Measurements from ENCODE around the gene KCNJ9.

KCNJ9 gene

DNA sequence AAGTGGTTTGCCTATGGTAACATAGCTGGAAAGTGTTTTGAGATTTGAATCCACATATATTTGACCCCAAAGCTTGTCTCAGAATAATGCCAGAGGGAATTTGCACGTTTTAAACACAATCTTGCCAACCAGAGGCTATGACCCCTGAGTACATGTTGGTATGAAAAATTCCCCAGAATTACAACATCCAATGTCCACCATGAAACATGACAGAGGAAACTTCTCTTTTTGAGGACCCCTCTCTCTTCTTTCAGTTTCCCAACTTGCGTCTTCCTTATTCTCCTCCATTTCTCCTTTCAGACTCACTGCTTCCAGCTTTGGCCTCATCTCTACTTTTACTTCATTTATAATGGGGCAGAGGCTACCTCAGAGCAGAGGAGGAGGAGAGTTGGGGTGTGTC lies 5.5 kb upstream of the KCNJ9 start:
- H3K9me3 ChIP-seq (ENCODE audit: insufficient read depth, low read length, severe bottlenecking): no peaks in the 10 kb centered on the region
- H4K20me1 ChIP-seq (ENCODE audit: insufficient read depth, low read length): no peaks in the 10 kb centered on the region
- H3K27ac ChIP-seq (ENCODE audit: low read length): no peak overlapping the region
- no peak overlapping the region for H3K4me2 ChIP-seq (ENCODE audit: insufficient read depth, low read length)
- peaks cover 6% of the 10 kb centered on the region for H3K4me1 ChIP-seq (ENCODE audit: insufficient read depth, low read length)
- no peak overlapping the region for H2AFZ ChIP-seq (ENCODE audit: low read depth, low read length)
- no peaks in the 10 kb centered on the region for H3K79me2 ChIP-seq (ENCODE audit: insufficient read depth, low read length)
- peaks cover 21% of the 10 kb centered on the region for H3K27me3 ChIP-seq (ENCODE audit: insufficient read depth, low read length, poor library complexity)
- no peaks in the 10 kb centered on the region for H3K36me3 ChIP-seq (ENCODE audit: insufficient read depth, low read length)
- TF ChIP-seq, protein P1, sequence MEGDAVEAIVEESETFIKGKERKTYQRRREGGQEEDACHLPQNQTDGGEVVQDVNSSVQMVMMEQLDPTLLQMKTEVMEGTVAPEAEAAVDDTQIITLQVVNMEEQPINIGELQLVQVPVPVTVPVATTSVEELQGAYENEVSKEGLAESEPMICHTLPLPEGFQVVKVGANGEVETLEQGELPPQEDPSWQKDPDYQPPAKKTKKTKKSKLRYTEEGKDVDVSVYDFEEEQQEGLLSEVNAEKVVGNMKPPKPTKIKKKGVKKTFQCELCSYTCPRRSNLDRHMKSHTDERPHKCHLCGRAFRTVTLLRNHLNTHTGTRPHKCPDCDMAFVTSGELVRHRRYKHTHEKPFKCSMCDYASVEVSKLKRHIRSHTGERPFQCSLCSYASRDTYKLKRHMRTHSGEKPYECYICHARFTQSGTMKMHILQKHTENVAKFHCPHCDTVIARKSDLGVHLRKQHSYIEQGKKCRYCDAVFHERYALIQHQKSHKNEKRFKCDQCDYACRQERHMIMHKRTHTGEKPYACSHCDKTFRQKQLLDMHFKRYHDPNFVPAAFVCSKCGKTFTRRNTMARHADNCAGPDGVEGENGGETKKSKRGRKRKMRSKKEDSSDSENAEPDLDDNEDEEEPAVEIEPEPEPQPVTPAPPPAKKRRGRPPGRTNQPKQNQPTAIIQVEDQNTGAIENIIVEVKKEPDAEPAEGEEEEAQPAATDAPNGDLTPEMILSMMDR (IDR thresholded peaks at IDR 0.05; ENCODE audit: borderline replicate concordance, extremely low read depth, low read length, poor library complexity, severe bottlenecking): no peak
- TF ChIP-seq EZH2 (IDR thresholded peaks at IDR 0.05; ENCODE audit: borderline replicate concordance, low read depth, low read length, severe bottlenecking): no peak
- H3K4me3 ChIP-seq (ENCODE audit: low read depth in 1 of 2, low read length in 2 of 2): no peak overlapping the region
- DNase-seq (no peak), ATAC-seq (ENCODE audit: insufficient read depth, low read depth) (no peak)
- H3K9ac ChIP-seq (ENCODE audit: low read depth, low read length): no peak overlapping the region

DNA sequence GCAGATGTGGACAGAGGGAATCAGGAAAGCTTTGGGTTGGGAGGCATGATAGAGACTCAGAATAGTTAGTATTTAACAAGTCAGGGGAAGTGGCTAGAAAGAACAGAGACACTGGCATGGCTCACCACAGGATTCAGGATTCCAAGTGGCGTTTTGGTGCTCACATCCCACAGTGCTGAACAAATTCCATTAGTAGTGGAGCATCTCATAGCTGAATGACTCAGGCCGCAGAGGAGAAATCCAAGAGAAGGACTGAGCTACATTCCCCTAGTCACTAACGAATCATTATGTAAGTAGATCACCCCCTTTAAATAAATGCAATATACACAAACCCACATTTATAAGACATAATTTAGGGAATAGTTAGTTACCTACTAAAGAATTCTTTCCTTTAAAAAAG lies 5.0 kb upstream of the KCNJ9 start:
- Histone ChIP-seq H3K4me1 (ENCODE audit: insufficient read depth, low read length) (peaks cover 2% of the 10 kb centered on the region; the same call in 1 of the 2 replicates), H2AFZ (ENCODE audit: low read depth, low read length) (no peak overlapping the region), H3K27ac (ENCODE audit: low read length) (no peak overlapping the region), H3K9ac (ENCODE audit: low read depth, low read length) (no peak overlapping the region), H3K9me3 (ENCODE audit: insufficient read depth, low read length, severe bottlenecking) (no peaks in the 10 kb centered on the region), H3K79me2 (ENCODE audit: insufficient read depth, low read length) (no peaks in the 10 kb centered on the region), H3K4me3 (ENCODE audit: low read depth in 1 of 2, low read length in 2 of 2) (no peak overlapping the region), H3K36me3 (ENCODE audit: insufficient read depth, low read length) (no peaks in the 10 kb centered on the region), H3K4me2 (ENCODE audit: insufficient read depth, low read length) (no peak overlapping the region), H4K20me1 (ENCODE audit: insufficient read depth, low read length) (no peaks in the 10 kb centered on the region), H3K27me3 (ENCODE audit: insufficient read depth, low read length, poor library complexity) (peaks cover 21% of the 10 kb centered on the region)
- DNase-seq (no peak), ATAC-seq (ENCODE audit: insufficient read depth, low read depth) (no peak)
- TF ChIP-seq, protein P1 (IDR thresholded peaks at IDR 0.05; ENCODE audit: borderline replicate concordance, extremely low read depth, low read length, poor library complexity, severe bottlenecking): no peak
- TF ChIP-seq EZH2 (IDR thresholded peaks at IDR 0.05; ENCODE audit: borderline replicate concordance, low read depth, low read length, severe bottlenecking): no peak

DNA sequence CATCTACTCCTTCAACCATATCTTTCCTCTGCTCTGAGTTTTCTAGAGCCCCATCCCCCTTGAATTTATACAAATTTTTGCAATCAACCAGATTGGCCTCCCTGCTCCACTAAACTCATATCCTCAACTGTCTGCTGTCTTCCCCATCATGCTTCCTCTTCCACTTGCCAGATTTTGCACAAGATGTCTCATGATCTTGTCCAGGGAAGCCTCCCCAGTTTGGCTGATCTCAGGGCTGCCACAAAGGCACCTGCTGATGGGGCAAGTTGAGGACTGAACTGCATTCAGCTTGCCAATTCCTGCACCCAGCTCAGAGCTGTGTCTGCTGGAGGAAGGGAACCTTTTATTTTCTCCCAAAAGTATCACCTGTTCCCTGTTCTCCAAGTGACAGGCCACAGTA lies 3.9 kb upstream of the KCNJ9 start:
- Histone ChIP-seq H3K27ac (ENCODE audit: low read length) (no peak overlapping the region), H3K4me1 (ENCODE audit: insufficient read depth, low read length) (no peaks in the 10 kb centered on the region)
- DNase-seq: no peak

More for the DNA sequence above, 3.9 kb upstream of the KCNJ9 start:
- H3K27me3 ChIP-seq (ENCODE audit: insufficient read depth, low read length, poor library complexity): peaks cover 21% of the 10 kb centered on the region
- H3K4me3 ChIP-seq (ENCODE audit: low read depth in 1 of 2, low read length in 2 of 2): no peak overlapping the region
- no peaks in the 10 kb centered on the region for H3K36me3 ChIP-seq (ENCODE audit: insufficient read depth, low read length)
- H3K9ac ChIP-seq (ENCODE audit: low read depth, low read length): no peak overlapping the region
- H3K4me2 ChIP-seq (ENCODE audit: insufficient read depth, low read length): no peak overlapping the region
- H3K9me3 ChIP-seq (ENCODE audit: insufficient read depth, low read length, severe bottlenecking): no peaks in the 10 kb centered on the region
- no peaks in the 10 kb centered on the region for H4K20me1 ChIP-seq (ENCODE audit: insufficient read depth, low read length)
- no peak for ATAC-seq (ENCODE audit: insufficient read depth, low read depth)
- TF ChIP-seq, protein P1 (IDR thresholded peaks at IDR 0.05; ENCODE audit: borderline replicate concordance, extremely low read depth, low read length, poor library complexity, severe bottlenecking): no peak
- no peak for TF ChIP-seq EZH2 (IDR thresholded peaks at IDR 0.05; ENCODE audit: borderline replicate concordance, low read depth, low read length, severe bottlenecking)
- no peak overlapping the region for H2AFZ ChIP-seq (ENCODE audit: low read depth, low read length)
- H3K79me2 ChIP-seq (ENCODE audit: insufficient read depth, low read length): no peaks in the 10 kb centered on the region

Data from DND-41 (cell line).